ENCODE results near the gene CCDC198. TPM values are rescaled to one million over a fixed set of nuclear protein-coding genes. Genes with fewer than 3 reads are reported as not detected.

CCDC198 gene
- total RNA-seq, 4 donors from 2014 or later = 0.16 to 0.39 TPM; not detected in 2

DNA sequence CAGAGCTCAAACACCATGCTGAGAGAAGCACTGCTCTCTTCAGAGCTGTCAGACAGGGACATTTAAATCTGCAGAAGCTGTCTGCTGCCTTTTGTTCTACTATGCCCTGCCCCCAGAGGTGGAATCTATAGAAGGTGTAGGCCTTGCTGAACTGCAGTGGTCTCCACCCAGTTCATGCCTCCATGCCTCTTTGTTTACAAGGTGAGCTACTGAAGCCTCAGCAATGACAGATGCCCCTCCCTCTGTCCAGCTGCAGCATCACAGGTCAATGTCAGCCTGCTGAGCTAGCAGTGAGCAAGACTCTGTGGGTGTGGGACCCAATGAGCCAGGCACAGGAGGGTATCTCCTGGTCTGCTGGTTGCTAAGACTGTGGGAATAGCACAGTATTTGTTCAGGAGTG, 25.4 kb upstream of the CCDC198 start:
- Histone ChIP-seq H3K36me3 (no peaks in the 10 kb centered on the region), H3K27me3 (no peaks in the 10 kb centered on the region), H3K4me1 (no peaks in the 10 kb centered on the region), H3K4me3 (no peak overlapping the region), H3K27ac (no peak overlapping the region), H3K9me3 (no peaks in the 10 kb centered on the region)
- TF ChIP-seq, protein P1, sequence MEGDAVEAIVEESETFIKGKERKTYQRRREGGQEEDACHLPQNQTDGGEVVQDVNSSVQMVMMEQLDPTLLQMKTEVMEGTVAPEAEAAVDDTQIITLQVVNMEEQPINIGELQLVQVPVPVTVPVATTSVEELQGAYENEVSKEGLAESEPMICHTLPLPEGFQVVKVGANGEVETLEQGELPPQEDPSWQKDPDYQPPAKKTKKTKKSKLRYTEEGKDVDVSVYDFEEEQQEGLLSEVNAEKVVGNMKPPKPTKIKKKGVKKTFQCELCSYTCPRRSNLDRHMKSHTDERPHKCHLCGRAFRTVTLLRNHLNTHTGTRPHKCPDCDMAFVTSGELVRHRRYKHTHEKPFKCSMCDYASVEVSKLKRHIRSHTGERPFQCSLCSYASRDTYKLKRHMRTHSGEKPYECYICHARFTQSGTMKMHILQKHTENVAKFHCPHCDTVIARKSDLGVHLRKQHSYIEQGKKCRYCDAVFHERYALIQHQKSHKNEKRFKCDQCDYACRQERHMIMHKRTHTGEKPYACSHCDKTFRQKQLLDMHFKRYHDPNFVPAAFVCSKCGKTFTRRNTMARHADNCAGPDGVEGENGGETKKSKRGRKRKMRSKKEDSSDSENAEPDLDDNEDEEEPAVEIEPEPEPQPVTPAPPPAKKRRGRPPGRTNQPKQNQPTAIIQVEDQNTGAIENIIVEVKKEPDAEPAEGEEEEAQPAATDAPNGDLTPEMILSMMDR (IDR thresholded peaks at IDR 0.05 in 4 of 5, conservative IDR thresholded peaks at IDR 0.05 in 1 of 5) = no peak
- no peak for TF ChIP-seq POLR2A (IDR thresholded peaks at IDR 0.05)
- DNase-seq = no peak
- ATAC-seq = no peak
- intact Hi-C loops (cut with DNase I; ENCODE audit: low total_unique reads) (no loop called here), in situ Hi-C loops (cut with MboI; ENCODE audit: low sequenced_read_pairs in 4 of 4) (no loop called here)

DNA sequence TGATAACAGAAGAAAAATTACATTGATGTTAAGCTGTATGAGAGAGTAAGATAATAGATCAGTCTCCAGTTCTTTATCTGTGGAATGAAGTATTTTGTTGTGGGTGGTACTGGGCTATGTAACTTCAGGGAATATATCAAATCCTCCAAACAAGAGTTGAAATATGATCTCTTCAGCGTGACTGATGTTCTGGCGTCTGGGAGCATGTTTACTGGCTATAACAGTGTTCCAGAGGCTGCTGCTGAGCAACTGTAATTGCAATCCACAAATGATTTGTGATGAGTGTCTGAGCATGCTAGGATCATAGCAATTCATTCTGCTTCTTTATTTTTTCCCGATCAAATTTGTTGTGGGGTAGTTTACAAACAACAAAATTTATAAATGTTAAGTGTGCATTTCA, 18.6 kb upstream of the CCDC198 start:
- no peak for TF ChIP-seq POLR2A (IDR thresholded peaks at IDR 0.05)
- TF ChIP-seq, protein P1 (IDR thresholded peaks at IDR 0.05 in 4 of 5, conservative IDR thresholded peaks at IDR 0.05 in 1 of 5) = no peak
- in situ Hi-C loops (cut with MboI; ENCODE audit: low sequenced_read_pairs in 4 of 4) (no loop called here), intact Hi-C loops (cut with DNase I; ENCODE audit: low total_unique reads) (no loop called here)
- no peak for DNase-seq
- Histone ChIP-seq H3K4me3 (no peak overlapping the region), H3K4me1 (no peaks in the 10 kb centered on the region), H3K27me3 (no peaks in the 10 kb centered on the region), H3K27ac (no peak overlapping the region), H3K36me3 (no peaks in the 10 kb centered on the region), H3K9me3 (no peaks in the 10 kb centered on the region)
- peak in 1 of 2 donors; percentile 42 for ATAC-seq

DNA sequence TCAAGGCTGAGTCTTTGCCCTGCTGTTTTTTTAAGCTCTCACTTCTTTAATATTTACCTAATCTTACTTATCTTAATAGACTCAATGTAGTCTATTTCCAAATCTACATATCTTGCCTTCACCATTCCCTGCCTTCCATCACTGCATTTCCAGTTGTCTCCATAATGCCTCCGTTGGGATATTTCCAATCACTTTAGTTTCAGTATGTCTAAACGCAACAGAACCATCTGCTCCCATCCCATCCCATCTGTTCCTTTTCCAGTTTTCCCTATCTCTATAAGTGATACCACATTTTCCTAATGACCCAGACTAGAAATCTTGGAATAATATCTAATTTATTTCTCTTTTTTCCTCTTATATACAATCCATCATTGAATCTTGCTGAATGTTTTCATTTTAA, 15.1 kb upstream of the CCDC198 start:
- Histone ChIP-seq H3K9me3 (no peaks in the 10 kb centered on the region), H3K36me3 (no peaks in the 10 kb centered on the region), H3K4me1 (no peaks in the 10 kb centered on the region), H3K27me3 (no peaks in the 10 kb centered on the region), H3K4me3 (no peak overlapping the region), H3K27ac (no peak overlapping the region)
- DNase-seq (no peak), ATAC-seq (no peak)
- no peak for TF ChIP-seq POLR2A (IDR thresholded peaks at IDR 0.05)
- TF ChIP-seq, protein P1 (IDR thresholded peaks at IDR 0.05 in 4 of 5, conservative IDR thresholded peaks at IDR 0.05 in 1 of 5) = no peak
- in situ Hi-C loops (cut with MboI; ENCODE audit: low sequenced_read_pairs in 4 of 4) = no loop called here
- intact Hi-C loops (cut with DNase I; ENCODE audit: low total_unique reads) = no loop called here

DNA sequence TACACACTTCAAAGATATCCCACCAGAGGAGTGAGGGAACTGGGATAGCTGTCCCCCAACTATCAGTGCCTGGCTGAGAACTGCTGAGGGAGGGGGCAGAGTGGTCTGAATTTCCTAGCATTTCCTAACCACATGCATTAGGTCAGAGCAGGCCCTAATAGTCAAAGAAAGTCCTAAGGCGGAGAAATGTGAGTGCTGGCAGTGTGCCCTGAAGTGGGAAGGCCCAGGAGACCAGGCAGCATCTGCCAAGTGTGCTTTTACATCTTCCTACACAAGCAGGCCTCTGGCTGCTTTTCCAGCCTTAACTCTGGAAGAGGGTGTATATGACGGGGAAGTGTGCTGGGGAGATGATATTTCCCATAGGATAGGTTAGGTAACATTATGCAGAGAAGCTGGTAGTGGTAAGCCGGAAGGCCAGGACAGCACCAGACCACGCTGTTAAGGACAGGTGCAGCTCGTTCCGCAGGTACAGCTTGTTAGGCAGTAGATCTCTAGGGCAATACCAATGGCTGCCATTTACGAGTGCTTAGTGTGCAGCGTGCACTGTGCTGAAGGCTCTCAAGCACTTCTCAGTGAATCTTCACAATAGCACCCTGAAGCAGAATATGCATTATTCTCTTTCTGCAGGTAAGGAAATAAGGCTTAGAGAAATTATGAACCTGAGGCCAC, 9.1 kb upstream of the CCDC198 start:
- no peak overlapping the region for H3K27ac ChIP-seq
- TF ChIP-seq POLR2A (IDR thresholded peaks at IDR 0.05) = no peak
- TF ChIP-seq, protein P1 (IDR thresholded peaks at IDR 0.05 in 4 of 5, conservative IDR thresholded peaks at IDR 0.05 in 1 of 5) = no peak
- H3K36me3 ChIP-seq = no peaks in the 10 kb centered on the region
- no peaks in the 10 kb centered on the region for H3K9me3 ChIP-seq
- H3K4me1 ChIP-seq = no peaks in the 10 kb centered on the region
- no peak overlapping the region for H3K4me3 ChIP-seq
- H3K27me3 ChIP-seq = no peaks in the 10 kb centered on the region
- ATAC-seq = no peak
- intact Hi-C loops (cut with DNase I; ENCODE audit: low total_unique reads) (no loop called here), in situ Hi-C loops (cut with MboI; ENCODE audit: low sequenced_read_pairs in 4 of 4) (no loop called here)
- DNase-seq = no peak
